Activated CD4-positive, alpha-beta T cell treated with anti-CD3 and anti-CD28 coated beads, Interleukin-2, amount 10 ng/mL, durations not matched to agents 24 days and 14 days (primary cell): ENCODE results near the gene FIGN. TPM values are rescaled to one million over a fixed set of nuclear protein-coding genes. Genes with fewer than 3 reads are reported as not detected.

ENCODE experiments used
- DNase-seq: peaks from one replicate; pipeline ENCODE4 v3.0.0; 2022
- H3K27ac Mint-ChIP-seq: one replicate; pipeline ENCODE4 v1.8.0; 2022; ENCODE audit warnings: mild to moderate bottlenecking, mixed read lengths
- H3K27me3 Mint-ChIP-seq: one replicate; pipeline ENCODE4 v1.8.0; 2022; ENCODE audit warnings: mixed read lengths
- H3K36me3 Mint-ChIP-seq: one replicate; pipeline ENCODE4 v1.8.0; 2022; ENCODE audit warnings: low read depth, mild to moderate bottlenecking, mixed read lengths
- H3K4me1 Mint-ChIP-seq: one replicate; pipeline ENCODE4 v1.8.0; 2021; ENCODE audit warnings: mixed read lengths
- H3K4me3 Mint-ChIP-seq: one replicate; pipeline ENCODE4 v1.8.0; 2022; ENCODE audit warnings: mild to moderate bottlenecking, moderate library complexity, mixed read lengths
- H3K9me3 Mint-ChIP-seq: one replicate; pipeline ENCODE4 v1.8.0; 2021; ENCODE audit warnings: mixed read lengths
- intact Hi-C: fragments of 100-400 bp; cut with micrococcal nuclease; formaldehyde crosslinking; loops from one replicate; pipeline ENCODE4 v1.15.1; 2023
- total RNA-seq: library from RNA; stranded (reverse); gene quantifications from 2 replicates; pipeline ENCODE4 v1.2.3, GENCODE V29; 2022

The FIGN gene
- total RNA-seq, 1 donor from 2014 or later = not detected

DNA sequence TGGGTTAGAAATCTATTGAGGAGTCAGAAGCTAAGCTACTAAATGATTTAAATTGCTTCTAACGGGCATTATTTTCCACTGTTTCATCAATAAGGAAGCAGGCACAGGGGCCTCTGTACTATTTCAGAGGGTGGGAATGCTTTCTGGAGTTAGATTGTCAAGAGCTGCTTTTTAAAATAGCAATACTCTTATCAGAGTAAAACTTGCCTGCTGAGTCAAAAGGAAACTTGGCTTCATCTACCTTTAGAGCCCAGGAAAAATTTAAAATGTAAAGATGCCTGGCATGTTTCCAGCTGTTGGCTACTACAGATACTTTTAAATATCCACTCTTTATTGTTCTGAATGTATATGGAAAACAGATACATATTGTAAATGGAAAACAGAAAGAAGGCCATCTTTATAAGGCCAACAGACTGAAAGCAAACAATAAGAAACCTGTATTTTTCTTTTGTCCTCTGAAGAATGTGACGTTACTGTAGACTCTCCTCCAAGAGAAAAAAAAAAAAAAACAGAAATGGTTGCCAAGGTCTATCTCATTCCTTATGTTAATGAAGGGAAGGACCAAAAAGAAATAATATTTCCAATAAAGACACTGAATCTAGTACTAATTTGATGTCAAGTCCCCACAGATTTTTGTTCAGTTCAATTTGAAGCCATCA lies 79.1 kb downstream of the FIGN start:
- Mint-ChIP-seq H3K36me3 (no peaks in the 10 kb centered on the region), H3K27me3 (no peaks in the 10 kb centered on the region), H3K27ac (no peak overlapping the region), H3K4me3 (no peak overlapping the region), H3K4me1 (no peaks in the 10 kb centered on the region), H3K9me3 (no peaks in the 10 kb centered on the region)
- DNase-seq = no peak
- intact Hi-C loops = no loop called here

DNA sequence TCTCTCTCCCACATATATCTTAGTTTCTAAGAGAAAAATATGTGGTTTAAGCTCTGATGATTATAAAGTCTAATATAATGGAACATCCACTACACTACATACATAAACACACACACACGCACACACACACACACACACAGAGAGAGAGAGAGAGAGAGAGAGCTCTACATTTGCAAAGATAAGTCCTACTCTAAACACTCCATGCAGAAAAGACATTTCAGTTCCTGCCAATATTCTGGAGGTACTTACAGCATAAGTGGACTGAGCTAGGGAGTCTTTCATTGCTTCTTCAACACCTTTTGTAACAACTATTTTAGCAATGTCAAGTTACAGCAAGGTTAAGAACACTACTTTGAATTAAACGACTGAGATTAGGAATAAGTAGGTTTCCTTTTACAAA lies 80.1 kb downstream of the FIGN start:
- Mint-ChIP-seq H3K9me3 (no peaks in the 10 kb centered on the region), H3K27ac (no peak overlapping the region), H3K4me1 (no peaks in the 10 kb centered on the region), H3K4me3 (no peak overlapping the region), H3K36me3 (no peaks in the 10 kb centered on the region), H3K27me3 (no peaks in the 10 kb centered on the region)
- DNase-seq = no peak
- intact Hi-C loops = no loop called here

DNA sequence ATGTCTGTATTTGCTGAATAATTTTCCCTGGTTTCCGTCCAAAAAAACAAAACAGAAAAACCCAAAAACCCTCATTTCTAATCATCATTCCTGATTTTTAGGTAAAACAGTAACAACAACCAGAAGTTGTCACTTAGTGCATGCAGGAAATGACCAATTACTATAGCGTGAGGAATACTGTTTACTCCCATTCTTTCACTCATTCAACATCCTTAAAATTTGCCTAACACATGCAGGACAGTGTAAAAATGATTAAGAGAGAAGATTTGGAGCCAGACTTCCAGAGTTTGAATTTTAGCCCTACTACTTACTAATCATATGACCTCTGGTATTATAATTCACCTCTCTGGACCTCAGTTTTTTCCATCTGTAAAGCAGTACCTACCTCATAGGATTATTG lies 83.1 kb downstream of the FIGN start:
- DNase-seq = no peak
- H3K4me1 Mint-ChIP-seq = no peaks in the 10 kb centered on the region
- no peaks in the 10 kb centered on the region for H3K27me3 Mint-ChIP-seq
- intact Hi-C loops = no loop called here
- no peaks in the 10 kb centered on the region for H3K9me3 Mint-ChIP-seq
- H3K36me3 Mint-ChIP-seq = no peaks in the 10 kb centered on the region
- H3K27ac Mint-ChIP-seq = no peak overlapping the region
- H3K4me3 Mint-ChIP-seq = no peak overlapping the region

DNA sequence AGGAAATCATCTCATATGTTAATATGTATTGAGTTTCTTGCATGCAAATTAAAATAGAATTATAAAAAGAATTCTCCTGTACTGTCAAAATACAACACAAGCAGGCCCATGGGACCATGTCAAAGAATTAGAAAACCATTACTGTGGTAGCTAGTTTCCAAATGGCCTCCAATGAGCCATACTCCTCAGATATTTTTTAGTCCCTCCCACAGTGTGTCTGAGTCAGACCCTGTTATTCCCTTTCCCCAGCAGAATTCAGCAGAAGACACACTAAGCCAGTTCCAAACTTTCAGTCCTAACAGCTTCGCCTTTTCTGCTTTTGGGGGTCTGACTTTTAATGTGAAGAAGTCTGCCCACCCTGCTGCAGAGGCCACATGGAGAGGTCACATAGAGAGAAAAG lies 86.7 kb downstream of the FIGN start:
- intact Hi-C loops = no loop called here
- Mint-ChIP-seq H3K4me3 (no peak overlapping the region), H3K27me3 (no peaks in the 10 kb centered on the region), H3K36me3 (no peaks in the 10 kb centered on the region), H3K4me1 (no peaks in the 10 kb centered on the region), H3K27ac (no peak overlapping the region), H3K9me3 (no peaks in the 10 kb centered on the region)
- no peak for DNase-seq

DNA sequence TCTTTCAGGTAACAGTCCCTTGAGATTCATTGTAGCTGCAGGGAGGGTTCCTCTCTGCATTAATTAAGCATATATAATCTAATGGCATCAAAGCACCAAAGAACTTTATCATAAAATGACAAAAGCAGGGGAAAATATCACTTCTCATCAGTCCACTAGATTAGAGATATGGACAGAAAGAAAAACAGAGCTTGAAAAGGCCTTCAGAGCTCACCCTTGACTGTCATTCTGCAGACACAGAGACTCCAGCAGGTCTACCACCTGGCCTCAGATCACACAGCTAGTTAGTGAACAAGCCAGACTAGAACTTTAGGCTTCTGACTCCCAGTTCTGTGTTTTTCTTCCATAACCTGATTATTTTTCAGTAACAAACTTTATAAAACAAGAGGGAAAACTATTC lies 88.5 kb downstream of the FIGN start:
- H3K9me3 Mint-ChIP-seq = no peaks in the 10 kb centered on the region
- no peak for DNase-seq
- H3K27me3 Mint-ChIP-seq = no peaks in the 10 kb centered on the region
- no peaks in the 10 kb centered on the region for H3K36me3 Mint-ChIP-seq
- no peak overlapping the region for H3K27ac Mint-ChIP-seq
- no peak overlapping the region for H3K4me3 Mint-ChIP-seq
- no peaks in the 10 kb centered on the region for H3K4me1 Mint-ChIP-seq
- intact Hi-C loops = no loop called here

DNA sequence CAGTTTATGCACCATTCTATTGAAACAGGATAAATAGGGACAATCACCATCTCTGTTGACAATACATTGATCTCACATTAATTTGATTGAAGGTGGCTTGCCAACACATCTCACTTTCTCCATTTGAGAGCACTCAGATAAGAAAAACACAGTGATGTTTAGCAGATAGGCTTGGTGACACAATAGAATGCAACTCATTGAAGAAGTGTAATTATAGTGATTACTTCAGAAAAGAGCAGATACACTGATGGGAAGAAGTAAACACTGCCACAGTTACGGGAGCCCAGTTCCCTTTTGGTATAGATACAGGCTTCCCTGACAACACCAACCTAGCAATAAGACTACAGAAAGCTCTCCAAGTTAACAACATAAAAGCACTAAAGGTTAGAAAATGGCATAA lies 89.1 kb downstream of the FIGN start:
- no peaks in the 10 kb centered on the region for H3K36me3 Mint-ChIP-seq
- H3K27me3 Mint-ChIP-seq = no peaks in the 10 kb centered on the region
- H3K9me3 Mint-ChIP-seq = no peaks in the 10 kb centered on the region
- intact Hi-C loops = no loop called here
- DNase-seq = no peak
- no peak overlapping the region for H3K4me3 Mint-ChIP-seq
- no peak overlapping the region for H3K27ac Mint-ChIP-seq
- no peaks in the 10 kb centered on the region for H3K4me1 Mint-ChIP-seq

DNA sequence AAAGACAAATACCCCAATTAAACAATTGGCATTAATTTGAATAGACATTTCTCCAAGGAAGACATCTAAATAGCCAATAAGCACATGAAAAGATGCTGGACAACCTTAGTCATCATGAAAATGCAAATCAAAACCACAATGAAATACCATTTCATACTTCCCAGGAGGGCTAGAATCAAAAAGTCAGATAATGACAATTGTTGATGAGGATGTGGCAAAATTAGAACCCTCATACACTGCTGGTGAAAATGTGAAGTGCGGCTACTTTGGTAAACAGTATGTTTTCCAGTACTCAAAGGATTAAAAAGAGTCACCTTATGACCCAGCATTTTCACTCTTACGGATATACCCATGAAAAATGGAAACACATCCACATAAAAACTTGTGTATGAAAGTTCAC lies 91.6 kb downstream of the FIGN start:
- no peak overlapping the region for H3K4me3 Mint-ChIP-seq
- no peak overlapping the region for H3K27ac Mint-ChIP-seq
- H3K9me3 Mint-ChIP-seq = no peaks in the 10 kb centered on the region
- no peaks in the 10 kb centered on the region for H3K4me1 Mint-ChIP-seq
- DNase-seq = no peak
- intact Hi-C loops = no loop called here
- no peaks in the 10 kb centered on the region for H3K36me3 Mint-ChIP-seq
- no peaks in the 10 kb centered on the region for H3K27me3 Mint-ChIP-seq

DNA sequence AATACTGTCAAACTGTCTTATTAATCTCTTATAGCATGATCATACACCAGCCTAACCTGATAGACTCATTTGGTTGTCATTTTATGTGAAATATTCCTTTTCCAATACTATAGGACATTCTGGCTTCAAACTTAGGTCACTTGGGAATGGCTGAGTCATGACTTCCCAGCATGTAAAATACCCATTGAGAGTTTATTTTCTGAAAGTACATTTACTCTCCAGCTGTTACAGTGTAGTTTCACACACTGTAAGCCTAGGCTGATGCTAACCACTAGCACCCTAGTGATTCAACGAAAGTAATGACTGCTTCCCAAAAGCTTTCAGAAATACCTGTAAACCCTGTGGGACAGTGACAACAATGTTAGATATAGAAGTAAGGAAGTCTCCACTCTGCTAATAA lies 93.8 kb downstream of the FIGN start:
- intact Hi-C loops = no loop called here
- no peaks in the 10 kb centered on the region for H3K36me3 Mint-ChIP-seq
- H3K9me3 Mint-ChIP-seq = no peaks in the 10 kb centered on the region
- no peaks in the 10 kb centered on the region for H3K4me1 Mint-ChIP-seq
- H3K4me3 Mint-ChIP-seq = no peak overlapping the region
- no peak overlapping the region for H3K27ac Mint-ChIP-seq
- no peak for DNase-seq
- no peaks in the 10 kb centered on the region for H3K27me3 Mint-ChIP-seq

DNA sequence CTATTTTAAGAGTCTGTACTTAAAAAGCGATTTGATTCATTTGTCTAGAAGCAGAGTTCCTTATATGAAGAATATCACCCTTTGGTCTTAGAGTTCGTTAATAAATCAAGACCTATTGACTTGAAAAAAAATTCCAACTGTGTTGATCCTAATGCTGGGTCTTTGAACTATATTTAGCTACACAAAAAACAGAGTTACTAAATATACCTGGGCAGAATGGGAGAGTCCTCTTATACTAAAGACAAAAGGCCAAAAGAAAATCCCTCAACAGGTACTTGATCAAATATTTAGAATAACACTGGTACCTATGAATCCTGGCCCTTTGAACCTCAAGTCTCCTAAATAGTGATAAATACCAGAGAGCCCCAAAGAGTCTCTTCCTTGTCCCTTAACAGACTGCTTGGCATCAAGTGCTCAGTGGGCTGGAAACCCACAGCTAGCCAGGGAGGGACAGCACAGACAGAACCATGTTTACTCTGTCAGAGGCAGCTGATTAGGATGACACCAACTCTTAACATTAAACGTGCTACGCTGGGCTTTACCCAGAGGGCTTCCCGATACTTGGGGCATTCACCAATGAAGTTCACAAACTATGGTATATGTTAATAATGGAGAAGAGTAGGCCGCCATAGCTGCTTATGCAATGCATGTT lies 95.1 kb downstream of the FIGN start:
- no peak for DNase-seq
- H3K36me3 Mint-ChIP-seq = no peaks in the 10 kb centered on the region
- no peak overlapping the region for H3K27ac Mint-ChIP-seq
- H3K27me3 Mint-ChIP-seq = no peaks in the 10 kb centered on the region
- H3K4me3 Mint-ChIP-seq = no peak overlapping the region
- intact Hi-C loops = no loop called here
- no peaks in the 10 kb centered on the region for H3K4me1 Mint-ChIP-seq
- no peaks in the 10 kb centered on the region for H3K9me3 Mint-ChIP-seq

DNA sequence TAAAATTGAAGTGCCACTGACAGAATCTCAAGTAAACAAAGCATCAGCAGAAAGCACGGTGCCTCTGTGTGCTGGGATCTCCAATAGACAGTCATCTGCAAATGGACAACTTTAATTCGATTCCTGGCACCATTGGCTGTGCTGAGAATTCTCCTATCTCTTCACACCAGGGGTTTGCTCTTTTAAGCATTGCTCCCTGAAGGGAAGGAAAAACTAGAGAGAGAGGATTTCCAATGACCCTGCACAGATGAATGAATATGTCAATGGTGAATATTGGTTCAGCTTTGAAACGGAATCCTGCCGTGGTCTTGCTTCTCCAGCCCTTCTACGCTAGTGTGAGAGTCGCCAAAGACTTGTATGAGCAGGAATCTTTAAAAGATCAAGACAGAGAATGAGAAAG lies 97.9 kb downstream of the FIGN start:
- no peaks in the 10 kb centered on the region for H3K4me1 Mint-ChIP-seq

DNA sequence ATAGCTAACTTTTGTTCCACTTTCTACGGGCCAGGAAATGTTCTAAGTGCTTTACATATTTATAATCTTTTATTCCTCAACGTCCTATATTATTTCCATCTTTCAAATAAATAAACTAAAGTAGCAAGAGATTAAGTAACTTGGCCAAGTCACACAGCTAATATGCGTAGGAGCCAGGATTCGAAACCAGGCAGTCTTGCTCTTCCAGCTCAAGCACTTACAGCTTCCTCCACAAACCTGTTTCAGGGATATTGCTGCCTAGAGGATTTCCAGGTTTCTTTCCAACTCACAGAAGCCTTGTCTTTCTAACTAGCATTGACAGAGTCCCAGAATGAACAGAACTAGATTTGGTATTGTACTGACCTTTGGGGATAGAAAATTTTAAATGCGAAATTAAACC lies 102.5 kb downstream of the FIGN start:
- H3K27me3 Mint-ChIP-seq = no peaks in the 10 kb centered on the region
- intact Hi-C loops = no loop called here
- no peak overlapping the region for H3K27ac Mint-ChIP-seq
- no peak overlapping the region for H3K4me3 Mint-ChIP-seq
- no peak for DNase-seq
- no peaks in the 10 kb centered on the region for H3K4me1 Mint-ChIP-seq
- no peaks in the 10 kb centered on the region for H3K9me3 Mint-ChIP-seq
- H3K36me3 Mint-ChIP-seq = no peaks in the 10 kb centered on the region

More for the DNA sequence above, 97.9 kb downstream of the FIGN start:
- DNase-seq = no peak
- no peak overlapping the region for H3K27ac Mint-ChIP-seq
- no peaks in the 10 kb centered on the region for H3K27me3 Mint-ChIP-seq
- intact Hi-C loops = no loop called here
- no peak overlapping the region for H3K4me3 Mint-ChIP-seq
- no peaks in the 10 kb centered on the region for H3K36me3 Mint-ChIP-seq
- no peaks in the 10 kb centered on the region for H3K9me3 Mint-ChIP-seq

DNA sequence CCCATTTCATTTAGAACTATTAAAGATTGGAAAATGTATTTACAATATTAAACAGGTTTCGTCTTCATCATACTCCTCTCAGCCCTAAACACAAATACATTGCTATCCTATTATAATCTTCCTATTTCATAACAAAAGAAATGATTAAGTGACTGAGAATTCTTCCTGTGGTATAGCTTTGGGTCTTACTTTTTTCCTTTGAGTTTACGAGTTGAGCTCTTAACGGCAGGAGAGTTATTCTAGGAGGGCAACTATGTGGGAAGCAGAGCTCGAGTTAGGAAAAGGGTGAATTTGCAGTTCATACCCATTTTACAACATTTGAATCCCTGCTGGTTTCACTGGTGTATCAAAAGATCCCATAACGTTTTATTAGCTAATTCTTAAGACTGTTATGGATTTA lies 105.0 kb downstream of the FIGN start:
- Mint-ChIP-seq H3K4me1 (no peaks in the 10 kb centered on the region), H3K36me3 (no peaks in the 10 kb centered on the region), H3K27ac (no peak overlapping the region), H3K9me3 (no peaks in the 10 kb centered on the region), H3K4me3 (no peak overlapping the region), H3K27me3 (no peaks in the 10 kb centered on the region)
- no peak for DNase-seq
- intact Hi-C loops = no loop called here

DNA sequence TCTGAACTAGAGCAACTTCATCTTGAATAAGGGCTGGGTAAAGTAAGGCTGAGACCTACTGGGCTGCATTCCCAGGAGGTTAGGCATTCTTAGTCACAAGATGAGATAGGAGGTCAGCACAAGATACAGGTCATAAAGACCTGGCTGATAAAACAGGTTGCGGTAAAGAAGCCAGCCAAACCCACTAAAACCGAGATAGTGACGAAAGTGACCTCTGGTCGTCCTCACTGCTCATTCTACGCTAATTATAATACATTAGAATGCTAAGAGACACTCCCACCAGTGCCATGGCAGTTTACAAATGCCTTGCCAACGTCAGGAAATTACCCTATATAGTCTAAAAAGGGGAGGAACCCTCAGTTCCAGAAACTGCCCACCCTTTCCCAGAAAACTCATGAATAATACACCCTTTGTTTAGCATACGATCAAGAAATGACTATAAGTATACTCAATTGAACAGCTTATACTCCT lies 109.1 kb downstream of the FIGN start:
- no peak for DNase-seq
- Mint-ChIP-seq H3K27me3 (no peaks in the 10 kb centered on the region), H3K4me1 (no peaks in the 10 kb centered on the region), H3K9me3 (no peaks in the 10 kb centered on the region), H3K4me3 (no peak overlapping the region), H3K27ac (no peak overlapping the region), H3K36me3 (no peaks in the 10 kb centered on the region)
- intact Hi-C loops = no loop called here

DNA sequence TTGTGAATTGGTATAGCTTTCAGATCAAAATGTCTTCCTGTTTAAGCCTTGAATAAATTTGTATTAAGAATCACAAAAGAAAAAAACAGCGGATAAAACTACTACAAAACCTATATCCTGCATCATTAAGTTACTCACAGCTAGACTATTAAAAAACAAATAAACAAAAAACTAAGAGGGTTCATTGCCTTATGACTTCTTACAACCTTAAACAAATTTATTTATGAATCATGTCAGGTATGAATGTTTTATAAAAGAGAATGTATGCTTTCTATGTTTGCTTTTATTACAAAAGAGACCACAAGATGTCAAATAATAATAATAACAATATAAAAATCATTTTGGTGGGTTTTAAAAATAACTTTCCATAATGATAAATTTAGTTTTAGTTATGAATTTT lies 109.6 kb downstream of the FIGN start:
- no peaks in the 10 kb centered on the region for H3K9me3 Mint-ChIP-seq
- no peaks in the 10 kb centered on the region for H3K36me3 Mint-ChIP-seq
- H3K27me3 Mint-ChIP-seq = no peaks in the 10 kb centered on the region
- DNase-seq = no peak
- intact Hi-C loops = no loop called here
- H3K27ac Mint-ChIP-seq = no peak overlapping the region
- no peak overlapping the region for H3K4me3 Mint-ChIP-seq
- no peaks in the 10 kb centered on the region for H3K4me1 Mint-ChIP-seq

DNA sequence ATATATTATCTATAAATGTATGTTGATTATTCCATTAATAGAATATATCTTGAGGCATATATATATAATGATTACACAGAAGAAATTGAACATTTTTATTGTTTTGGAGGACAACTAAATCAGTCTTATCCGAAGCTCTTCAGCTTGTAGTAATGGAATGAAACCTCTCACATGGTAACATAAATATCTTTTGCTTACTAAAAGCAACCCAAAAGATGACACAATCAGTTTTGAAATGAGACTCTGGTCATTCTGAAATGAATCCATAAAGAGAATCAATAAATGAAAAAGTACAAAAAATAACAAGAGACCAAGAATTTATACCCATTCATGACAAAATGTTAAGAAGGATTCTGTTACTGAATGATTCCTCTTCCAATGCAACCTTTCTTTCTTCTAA lies 110.2 kb downstream of the FIGN start:
- no peak overlapping the region for H3K4me3 Mint-ChIP-seq
- no peaks in the 10 kb centered on the region for H3K4me1 Mint-ChIP-seq
- no peaks in the 10 kb centered on the region for H3K9me3 Mint-ChIP-seq
- intact Hi-C loops = no loop called here
- DNase-seq = no peak
- H3K27ac Mint-ChIP-seq = no peak overlapping the region
- no peaks in the 10 kb centered on the region for H3K36me3 Mint-ChIP-seq
- H3K27me3 Mint-ChIP-seq = no peaks in the 10 kb centered on the region
